ENCODE measurements around the gene NSFL1C.

NSFL1C gene

DNA sequence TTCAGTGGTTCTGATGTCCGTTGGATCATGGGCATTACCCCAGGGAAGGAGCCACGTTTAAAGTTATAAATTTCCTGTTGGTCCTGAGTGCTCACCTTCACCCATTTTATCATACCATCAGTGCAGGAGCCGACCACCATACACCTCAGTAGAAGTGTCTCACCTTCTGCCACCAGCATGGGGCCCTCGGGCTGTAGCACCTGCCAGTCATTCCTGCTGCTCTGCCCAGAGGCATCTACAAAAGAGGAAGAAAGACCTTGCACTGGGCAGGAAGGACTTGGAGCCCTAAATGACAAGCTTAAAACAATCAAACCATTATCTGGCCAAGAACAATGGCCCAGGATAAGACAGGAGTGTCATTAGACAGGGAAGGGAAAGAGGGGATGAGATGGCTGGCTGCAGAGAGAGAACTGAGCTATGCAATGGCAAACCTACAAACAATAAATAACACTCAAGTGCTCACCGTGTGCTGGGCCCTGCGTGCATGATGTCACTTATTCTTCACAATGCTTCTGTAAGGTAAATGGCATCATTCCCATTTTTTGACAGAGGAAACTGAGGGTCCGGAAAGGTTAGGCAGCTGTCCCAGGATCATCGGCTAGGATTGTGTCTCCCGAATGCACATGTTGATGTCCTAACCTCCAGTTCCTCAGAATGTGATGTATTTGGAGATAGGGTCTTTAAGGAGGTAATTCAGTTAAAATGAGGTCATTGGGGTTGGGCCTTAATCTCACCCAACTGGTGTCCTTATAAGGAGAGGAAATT is 13.4 kb upstream of the NSFL1C start:
- no peak for FAIRE-seq

DNA sequence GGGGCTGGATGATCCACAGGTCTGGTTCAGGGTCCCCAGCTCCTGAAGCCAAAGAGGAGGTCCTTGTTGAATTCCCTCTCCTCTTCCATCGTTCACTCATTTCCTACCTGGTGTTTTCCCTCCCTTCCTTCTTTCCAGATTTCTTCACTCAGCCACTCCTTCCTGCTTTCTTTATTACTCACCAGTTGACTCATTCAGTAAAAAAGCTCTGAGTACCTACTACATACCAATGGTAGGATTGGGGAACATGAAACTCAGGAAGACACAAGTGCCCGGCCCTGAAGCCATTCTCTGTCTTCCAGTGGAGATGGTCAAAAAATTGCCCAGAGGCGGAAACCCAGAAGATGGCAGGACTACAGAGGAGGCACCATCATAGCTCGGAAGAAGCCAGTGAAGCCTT is 11.9 kb upstream of the NSFL1C start:
- no peak for FAIRE-seq

DNA sequence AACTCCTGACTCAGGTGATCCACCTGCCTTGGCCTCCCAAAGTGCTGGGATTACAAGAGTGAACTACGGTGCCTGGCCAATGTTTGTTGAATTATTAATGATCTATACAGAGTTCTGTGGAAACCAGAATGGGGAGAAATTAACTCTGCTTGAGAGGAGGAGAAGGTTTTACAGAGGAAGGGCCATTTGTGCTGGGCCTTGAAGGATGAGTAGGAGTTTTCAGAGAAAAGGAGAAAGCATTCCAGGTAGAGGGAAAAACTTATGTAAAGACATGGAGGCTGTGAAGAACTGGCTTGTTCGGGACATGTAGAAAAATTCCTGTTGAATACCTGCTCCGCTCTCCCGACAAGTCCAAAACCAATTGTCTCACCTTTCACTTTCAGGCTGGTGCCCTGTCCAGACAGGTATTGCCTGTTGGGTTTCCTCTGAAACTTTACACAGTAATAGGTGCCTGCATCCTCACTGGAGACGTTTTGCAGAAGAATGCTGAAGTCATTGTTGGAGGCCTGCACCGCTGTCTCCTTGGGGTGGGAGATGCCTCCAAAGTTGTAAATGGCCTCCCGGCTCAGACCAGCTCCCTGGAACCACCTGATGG is 11.3 kb upstream of the NSFL1C start:
- no peak for FAIRE-seq

DNA sequence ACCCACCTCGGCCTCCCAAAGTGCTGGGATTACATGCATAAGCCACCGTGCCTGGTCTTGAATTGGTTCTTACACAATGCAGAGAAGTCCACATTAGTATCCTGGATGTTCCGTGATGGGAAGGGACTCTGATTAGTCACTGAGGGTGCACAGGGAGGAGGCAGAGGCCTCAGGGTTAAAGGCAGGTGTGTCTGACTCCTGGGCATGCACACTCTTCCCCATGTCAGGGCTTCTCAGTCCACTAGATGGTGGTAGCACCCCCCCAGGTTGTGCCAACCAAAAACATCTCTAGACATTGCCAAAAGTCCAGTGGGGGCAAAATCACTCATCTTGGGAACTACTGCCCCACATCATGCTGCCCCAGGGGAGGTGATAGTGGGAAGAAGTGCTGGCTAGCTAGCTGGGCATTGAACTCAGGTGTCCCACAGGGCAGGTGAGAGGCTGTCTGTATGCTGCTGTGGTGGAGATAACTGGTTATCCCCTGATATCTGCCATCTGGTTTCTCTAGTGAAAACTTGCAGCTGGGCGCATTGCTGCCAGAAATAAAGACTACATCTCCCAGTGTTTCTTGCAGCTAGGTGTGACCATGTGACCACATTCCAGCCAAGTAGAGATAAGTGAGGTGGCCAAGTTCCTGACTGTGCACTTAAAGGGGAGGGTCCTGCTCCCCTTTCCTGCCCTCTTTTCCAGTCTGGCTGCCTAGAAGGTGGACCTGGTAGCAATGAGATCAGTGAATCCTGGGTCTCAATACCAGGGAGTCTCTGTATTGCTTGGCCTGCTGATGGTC is 8.4 kb upstream of the NSFL1C start:
- no peak for FAIRE-seq

DNA sequence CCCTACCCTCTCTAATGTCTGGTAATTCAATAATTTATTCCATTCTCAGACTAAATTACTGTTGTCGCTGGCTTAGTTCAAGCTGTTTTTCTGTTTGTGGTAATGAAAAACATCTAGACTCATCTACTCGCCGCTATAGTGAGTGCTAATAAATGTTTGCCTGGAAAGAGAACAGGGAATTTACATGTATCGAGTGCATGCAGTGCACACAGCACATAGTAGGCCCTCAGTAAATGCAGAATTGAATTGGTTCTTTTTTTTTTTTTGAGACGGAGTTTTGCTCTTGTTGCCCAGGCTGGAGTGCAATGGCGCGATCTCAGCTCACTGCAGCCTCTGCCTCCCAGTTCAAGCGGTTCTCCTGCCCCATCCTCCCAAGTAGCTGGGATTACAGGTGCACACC is 7.7 kb upstream of the NSFL1C start:
- no peak for FAIRE-seq

DNA sequence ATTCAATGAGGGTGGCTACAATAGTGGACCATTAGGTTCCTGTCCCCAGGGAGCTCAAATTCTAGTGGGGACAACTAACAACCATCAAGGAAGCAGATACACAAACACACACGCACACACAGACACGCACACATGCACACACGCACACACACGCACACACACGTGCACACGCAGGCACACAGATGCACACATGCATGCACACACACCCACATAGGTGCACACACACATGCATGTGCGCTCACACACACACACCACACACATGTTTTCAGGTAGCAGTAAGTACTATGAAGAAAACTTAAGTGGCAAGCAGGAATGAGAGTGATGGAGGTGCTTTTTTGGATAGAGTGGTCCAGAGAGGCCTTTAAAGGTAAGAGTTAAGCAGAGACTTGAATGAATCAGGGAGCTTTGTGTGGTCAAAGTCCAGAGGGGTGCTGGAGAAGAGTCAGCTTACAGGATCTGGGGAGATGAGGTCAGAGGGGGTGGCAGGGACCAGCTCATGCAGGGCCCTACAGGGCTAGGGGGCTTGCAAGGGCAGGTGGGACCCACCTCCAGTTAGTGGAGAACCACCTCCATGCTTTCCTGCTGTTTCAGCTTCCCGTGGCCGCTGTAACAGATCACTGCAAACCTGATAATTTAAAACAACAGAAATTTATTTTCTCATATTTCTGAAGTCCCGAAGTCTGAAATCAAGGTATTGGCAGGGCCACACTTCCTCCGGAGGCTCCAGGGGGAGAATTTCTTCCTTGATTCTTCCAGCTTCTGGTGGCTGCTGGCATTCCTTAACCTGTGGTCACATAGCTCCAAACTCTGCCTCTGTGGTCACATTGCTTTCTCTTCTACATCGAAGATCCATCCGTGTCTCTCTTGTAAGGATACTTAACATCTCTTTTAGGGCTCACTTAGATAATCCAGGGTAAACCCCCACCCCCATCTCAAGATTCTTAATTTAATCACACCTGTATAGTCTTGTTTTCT is 6.9 kb upstream of the NSFL1C start:
- FAIRE-seq: no peak

DNA sequence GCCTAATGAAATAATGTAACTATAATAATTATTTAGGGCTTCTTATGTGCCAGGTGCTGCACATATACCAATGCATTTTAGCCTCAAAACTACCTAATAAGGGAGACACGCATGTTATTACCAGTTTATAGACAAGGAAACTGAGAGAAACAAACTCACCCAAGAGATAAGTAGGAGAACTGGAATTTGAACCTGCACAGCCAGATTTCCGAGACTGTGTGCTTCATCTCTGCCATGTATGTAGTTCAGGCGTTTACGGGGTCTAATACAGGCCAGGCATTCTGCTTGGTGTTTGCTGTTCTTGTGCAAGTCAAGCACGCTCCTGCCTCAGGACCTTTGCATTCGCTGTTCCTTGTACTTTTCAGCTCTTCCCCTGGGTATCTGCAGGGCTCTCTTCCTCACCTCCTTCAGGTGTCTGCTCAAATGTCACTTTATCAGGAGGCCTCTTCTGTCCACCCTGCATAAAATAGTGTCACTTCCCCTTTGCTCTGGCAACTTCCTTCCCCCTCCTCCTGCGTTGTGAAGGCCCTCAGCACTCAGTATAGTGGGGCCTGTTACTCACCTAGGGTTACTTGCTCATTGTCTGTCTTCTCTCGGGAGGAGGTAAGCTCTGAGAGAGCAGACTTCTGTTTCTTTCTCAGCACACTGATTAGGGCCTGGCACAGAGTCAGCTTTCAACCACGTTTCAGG is 6.1 kb upstream of the NSFL1C start:
- no peak for FAIRE-seq

DNA sequence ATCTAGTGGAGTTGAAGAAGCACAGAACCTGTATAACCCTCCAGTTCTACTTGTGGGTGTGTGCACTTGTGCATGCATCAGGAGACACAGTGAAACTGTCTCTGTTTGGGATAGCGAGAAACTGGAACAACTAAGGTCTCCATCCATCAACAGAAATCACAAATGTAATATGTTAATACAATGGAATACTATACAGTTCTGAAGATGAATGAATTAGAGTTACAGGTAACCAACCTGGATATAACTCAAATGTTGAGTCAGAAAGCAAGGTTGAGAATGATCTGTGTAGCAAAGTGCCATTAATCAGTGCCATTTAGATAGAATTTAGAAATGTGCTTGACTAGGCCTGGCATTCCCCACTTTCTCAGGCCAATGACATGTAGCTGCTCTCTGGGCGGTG is 4.6 kb upstream of the NSFL1C start:
- FAIRE-seq: no peak

DNA sequence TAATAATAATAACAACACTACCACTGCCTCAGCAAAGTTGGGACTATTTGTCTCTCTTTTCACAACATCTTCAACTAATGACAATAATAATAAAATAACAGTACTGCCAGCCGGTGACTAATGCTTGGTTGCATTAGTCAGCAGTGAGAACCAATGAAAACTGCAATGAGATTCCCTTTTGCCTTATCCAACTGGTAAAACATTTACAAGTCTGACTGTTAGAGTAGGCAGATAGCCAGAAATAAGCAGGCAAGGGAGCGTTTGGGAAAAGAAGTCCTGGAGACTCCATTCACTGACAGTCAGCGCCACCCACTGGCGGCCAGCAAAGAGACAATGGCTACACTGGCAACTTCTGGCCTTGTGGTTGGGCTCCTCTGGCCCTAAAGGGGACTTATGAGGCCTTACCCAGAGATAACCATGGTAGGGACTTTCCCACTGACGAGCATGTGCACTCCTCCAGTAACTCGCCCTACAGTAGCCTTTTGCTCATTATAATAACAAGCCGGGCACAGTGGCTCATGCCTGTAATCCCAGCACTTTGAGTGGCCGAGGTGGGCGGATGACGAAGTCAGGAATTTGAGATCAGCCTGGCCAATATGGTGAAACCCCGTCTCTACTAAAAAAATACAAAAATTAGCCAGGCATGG is 3.4 kb upstream of the NSFL1C start:
- peak; percentile 63 for FAIRE-seq

DNA sequence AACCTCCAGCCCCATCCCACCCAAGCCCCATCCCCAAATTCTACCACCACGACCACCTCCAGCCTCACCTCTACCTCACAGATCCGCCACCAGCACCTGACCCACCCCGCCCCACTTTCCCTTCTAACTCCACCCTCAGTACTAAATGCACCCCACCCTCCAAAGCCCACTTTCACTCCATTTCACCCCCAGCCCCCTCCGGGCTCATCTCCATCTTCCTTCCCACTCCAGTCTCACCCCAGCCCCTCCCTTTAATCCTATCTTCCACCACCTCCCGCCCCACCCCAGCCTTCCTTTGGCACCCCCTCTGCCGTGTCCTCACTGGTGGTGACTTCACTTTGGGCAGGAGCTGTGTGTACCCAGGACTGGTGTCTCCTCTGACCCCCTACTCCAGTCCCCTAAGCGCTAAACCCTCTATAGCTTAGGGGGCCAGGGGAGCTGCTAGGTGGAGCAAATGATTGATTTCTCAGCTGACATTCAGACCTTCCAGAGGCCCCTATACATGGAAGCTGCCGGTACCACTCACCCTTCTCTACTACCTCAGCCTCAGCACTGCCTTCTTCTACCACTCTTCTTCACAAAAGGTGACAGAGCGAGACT is 2.8 kb upstream of the NSFL1C start:
- no peak for FAIRE-seq

DNA sequence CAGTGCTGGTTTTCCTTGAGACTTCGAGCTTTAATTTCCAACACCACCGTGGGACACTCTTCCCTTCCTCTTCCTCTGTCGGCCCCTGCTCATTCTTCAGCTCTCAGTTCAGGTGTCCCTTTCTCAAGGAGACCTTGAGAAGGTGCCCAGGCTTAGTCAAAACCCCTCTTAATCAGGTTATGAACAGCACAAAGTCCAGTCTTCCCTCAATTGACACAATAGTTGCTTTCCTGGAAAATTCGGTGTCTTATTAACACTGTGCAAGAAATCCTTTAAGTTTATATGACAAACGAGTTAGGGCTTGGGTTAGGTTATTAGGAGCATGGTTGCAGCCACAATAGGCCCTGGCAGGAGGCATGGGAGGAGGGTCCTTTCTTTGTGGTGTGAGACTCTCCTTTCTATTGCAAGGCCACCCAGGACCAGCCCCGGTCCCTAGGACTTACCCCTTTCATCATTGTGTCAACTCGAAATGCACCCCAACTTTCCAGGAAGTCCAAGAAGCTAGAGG is 1.5 kb upstream of the NSFL1C start:
- no peak for FAIRE-seq

DNA sequence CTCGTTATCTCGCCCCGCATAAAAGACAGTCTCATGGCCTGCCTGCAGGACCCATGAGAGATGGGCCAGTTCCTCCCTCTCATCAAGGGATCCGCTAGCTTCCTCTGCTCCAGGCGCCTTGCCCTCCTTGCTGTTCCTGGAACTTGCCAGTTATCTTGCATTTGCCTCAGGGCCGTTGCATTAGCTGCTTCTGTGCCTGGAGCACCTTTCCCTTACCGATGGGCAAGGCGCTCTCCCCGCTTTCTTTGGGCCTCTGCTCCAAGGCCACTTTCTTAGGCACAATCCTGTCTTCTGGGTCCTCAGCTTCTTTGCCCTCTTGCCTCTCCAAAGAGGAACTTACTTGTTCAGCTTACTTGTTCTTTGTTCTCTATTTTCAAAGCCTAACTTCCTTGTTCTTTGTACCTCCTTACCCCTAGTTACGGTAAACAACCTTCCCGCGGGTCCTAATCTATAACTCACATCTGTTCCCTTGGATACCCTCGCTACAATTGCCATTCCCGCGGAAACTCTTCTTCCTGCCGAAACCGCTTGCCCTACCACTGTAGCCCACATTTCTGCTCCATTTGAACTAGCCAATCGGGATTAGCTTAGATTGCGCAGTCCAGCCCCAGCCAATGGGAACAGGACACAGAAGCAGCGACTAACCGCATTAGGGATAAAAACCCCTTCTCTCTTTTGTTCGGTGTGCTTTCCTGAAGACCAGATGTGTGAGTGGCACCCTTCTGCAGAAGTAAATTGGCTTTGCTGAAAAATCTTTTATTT is 887 bp upstream of the NSFL1C start:
- FAIRE-seq: no peak

DNA sequence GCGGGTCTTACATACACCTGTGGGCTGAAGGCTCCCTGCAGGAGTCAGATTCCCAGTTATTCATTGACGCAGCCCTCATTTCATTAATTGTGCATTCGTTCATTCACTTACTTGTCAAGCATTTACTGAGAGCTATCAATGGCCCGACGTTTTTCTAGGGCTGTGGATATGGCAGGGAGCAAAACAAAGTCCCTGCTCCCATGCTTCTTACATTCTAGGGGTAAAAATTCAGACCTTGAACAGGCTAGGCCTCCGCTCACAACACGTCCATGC is 369 bp upstream of the NSFL1C start:
- FAIRE-seq: no peak

DNA sequence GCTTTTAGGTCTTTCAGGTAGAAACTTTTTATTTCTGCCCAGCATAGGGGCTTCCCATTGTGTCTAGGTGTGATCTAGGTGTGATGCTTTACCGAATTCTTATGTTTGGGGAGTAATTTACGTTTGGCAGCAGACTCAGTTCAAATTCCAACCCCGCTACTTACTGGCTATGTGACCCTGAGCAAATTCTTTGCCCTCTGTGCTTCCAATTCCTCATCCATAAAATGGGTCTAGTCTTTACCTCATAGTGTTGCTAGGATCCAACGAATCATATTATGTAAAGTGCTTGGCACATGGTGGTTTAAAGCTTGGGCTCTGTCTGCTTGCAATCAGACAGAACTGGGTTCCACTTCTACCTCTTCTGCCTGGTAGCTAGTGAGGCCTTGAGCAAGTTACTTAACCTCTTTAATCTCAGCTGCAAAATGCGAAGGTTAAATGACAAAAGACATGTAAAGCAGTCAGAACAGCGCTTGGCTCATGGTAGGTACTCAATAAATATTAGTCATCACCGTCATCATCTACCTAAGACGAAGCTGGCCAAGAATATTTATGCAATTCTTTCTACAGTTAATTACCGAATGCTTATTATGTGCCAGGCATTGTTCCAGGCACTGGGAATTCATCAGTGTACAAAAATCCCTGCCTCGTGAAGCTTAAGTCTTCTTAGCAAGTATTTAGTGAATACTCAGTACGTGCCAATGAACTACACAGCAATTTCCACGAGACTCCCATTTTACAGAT is 1.0 kb downstream of the NSFL1C start:
- FAIRE-seq: no peak

DNA sequence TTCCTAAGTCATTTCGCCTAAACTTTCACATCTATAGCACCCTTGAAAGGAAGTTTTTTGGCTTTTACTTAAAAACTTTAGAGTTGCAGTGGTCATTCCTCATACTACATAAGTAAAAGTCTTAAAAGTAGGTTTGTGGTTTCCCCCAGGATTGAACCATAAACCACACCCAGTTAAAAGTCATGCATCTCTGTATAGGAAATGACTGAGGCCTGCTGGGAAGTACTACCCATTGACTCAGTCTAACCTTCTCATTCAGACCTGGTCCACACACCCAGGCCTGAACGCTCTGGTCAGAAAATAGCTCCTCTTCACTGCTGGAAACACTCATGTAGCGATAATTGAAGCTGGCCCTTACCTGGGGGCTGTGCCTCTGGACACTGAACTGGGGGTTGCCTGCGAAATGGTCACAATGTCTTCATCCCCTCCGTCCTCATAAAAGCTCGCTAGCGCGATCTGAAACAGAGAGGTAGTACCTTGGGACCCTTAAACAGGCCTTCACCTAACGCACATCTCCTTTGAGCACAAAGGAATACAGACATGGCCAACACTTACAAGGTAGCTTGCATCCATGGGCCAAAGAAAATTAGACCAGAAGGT is 2.6 kb downstream of the NSFL1C start:
- FAIRE-seq: no peak

DNA sequence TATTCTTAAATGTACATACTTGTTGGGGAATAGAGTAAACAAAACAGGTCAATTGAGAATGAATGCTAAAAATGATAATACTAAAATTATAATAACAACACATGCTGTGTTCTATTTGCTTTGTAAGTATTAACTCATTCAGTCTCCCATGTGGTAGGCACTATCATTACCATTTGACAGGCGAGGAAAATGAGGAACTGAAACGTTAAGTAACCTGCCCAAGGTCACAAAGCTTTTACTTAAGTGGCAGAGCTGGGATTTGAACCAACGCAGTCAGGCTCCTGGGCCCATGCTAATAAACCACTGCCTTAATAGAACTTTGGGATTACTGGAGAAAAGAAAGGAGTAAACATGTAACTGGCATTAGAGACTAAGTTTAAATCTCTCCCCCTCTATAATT is 3.8 kb downstream of the NSFL1C start:
- FAIRE-seq: no peak

DNA sequence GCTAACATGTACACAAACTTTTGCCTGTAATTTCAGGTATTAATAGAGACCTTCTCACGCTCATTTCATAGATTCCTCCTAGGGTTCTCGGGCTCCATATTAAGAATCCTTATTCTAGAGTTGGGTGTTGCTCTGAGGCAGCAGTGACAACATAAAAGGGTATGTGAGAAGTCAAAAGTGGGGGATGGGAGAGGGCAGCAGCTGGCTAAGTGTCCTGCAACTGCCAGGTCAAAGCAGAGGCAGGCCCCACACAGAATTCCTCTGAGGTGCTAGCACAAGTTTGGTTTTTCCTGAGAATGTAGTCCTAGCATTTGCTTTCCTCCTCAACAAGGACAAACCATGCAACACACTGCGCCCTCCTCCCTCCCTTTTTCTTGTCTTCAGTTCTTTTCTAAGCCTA is 4.6 kb downstream of the NSFL1C start:
- no peak for FAIRE-seq

DNA sequence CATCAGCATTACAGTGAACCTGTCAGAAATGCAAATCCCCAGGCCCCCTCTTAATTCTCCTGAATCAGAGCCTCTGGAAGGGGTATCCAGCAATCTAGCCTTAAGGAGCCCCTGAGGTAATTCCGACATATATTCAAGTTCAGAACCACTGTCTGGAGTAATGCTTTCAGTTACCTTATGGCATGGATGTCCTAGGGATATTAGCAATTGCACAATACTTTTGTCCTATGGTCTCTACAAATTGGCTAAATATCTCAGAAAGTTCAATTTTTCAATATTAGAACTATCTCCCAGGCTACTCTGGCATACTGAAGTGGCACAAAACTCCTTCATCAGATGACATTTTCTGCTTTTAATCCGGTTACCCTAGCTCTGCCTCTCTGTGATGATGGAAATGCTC is 6.4 kb downstream of the NSFL1C start:
- no peak for FAIRE-seq

DNA sequence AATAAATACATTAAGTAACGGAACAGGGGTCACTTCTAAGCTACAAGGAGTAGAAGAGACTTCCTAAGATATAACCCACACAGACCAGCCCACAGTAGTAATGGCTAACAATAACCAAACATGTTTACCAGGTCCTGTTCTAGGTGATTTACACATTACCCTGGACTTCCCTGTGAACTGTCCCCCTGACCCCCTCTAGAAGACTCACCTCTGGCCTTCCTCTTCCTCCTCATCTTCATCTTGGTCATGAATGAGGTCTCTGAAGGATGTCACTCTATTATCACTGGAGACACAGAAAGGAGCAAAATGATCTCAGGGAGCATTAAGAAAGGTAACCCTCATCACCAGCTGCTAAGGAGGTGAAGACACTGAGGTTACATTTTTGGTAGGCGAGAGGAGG is 8.7 kb downstream of the NSFL1C start:
- FAIRE-seq: no peak
